Retinal pigment epithelial cell (primary cell): ENCODE results near the gene PLEKHA5.
"Not testable (repeated sequence)": the region's sequence is repeated elsewhere in the genome, so short reads cannot be mapped to it uniquely, and the experiment has no call there.

Source experiments
- DNase-seq: peaks from one replicate; pipeline ENCODE4 v3.0.0-alpha.2; 2010; ENCODE audit warnings: low read depth
- H3K4me3 ChIP-seq: 2 replicates; pipeline ENCODE4 v1.5.1; 2011; ENCODE audit warnings: mild to moderate bottlenecking, low read length, control low read depth, moderate library complexity
- TF ChIP-seq, protein P1 (sequence below): conservative IDR thresholded peaks from 2 replicates; pipeline ENCODE4 v1.5.1; 2011; ENCODE audit warnings: low read depth, low read length, control low read depth, inconsistent platforms

The PLEKHA5 gene

DNA sequence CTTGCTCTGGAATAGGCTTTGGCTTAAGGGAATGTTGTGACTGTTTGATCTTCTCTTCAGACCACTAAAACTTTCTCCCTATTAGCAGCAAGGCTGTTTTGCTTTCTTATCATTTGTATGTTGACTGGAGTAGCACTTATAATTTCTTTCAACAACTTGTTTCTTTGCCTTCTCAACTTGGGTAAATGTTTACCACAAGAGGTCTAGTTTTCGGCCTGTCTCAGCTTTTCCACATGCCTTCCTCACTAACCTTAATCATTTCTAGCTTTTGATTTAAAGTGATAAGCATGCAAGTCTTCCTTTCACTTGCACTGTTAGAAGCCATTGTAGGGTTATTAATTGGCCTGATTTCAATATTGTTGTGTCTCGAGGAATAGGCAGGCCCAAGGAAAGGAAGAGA lies 183.1 kb downstream of the PLEKHA5 start:
- no peak for DNase-seq
- TF ChIP-seq, protein P1, sequence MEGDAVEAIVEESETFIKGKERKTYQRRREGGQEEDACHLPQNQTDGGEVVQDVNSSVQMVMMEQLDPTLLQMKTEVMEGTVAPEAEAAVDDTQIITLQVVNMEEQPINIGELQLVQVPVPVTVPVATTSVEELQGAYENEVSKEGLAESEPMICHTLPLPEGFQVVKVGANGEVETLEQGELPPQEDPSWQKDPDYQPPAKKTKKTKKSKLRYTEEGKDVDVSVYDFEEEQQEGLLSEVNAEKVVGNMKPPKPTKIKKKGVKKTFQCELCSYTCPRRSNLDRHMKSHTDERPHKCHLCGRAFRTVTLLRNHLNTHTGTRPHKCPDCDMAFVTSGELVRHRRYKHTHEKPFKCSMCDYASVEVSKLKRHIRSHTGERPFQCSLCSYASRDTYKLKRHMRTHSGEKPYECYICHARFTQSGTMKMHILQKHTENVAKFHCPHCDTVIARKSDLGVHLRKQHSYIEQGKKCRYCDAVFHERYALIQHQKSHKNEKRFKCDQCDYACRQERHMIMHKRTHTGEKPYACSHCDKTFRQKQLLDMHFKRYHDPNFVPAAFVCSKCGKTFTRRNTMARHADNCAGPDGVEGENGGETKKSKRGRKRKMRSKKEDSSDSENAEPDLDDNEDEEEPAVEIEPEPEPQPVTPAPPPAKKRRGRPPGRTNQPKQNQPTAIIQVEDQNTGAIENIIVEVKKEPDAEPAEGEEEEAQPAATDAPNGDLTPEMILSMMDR, result no peak
- no peak overlapping the region for H3K4me3 ChIP-seq

DNA sequence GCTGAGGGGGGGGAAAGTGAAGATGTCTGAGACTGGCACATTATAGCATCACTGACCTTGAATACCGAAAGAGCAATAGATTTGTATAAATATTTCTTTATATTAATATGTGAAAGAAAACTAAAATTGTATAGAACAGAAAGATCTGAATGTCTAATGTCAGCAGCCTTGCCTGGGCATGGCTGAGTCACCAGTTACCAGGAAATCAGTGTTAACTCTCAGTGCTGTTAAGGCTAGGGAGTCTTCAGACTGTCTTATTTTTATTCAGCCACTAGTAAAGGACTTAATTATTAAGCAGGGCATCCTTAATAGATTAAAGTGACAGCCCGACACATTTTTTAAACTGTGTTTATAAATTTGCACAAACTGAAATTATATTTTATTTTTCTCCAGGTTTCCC lies 186.9 kb downstream of the PLEKHA5 start:
- no peak for DNase-seq
- no peak overlapping the region for H3K4me3 ChIP-seq
- TF ChIP-seq, protein P1, result no peak

GRCh38 chr12:19322376-19322775 lies 192.8 kb downstream of the PLEKHA5 start:
- TF ChIP-seq, protein P1, result no peak
- DNase-seq, result no peak
- H3K4me3 ChIP-seq, result no peak overlapping the region

GRCh38 chr12:19323805-19324204 lies 194.3 kb downstream of the PLEKHA5 start:
- H3K4me3 ChIP-seq, result no peak overlapping the region

GRCh38 chr12:19326102-19326501 lies 196.6 kb downstream of the PLEKHA5 start:
- DNase-seq, result no peak
- TF ChIP-seq, protein P1, result no peak
- no peak overlapping the region for H3K4me3 ChIP-seq

More at GRCh38 chr12:19323805-19324204, 194.3 kb downstream of the PLEKHA5 start:
- TF ChIP-seq, protein P1, result no peak
- no peak for DNase-seq

DNA sequence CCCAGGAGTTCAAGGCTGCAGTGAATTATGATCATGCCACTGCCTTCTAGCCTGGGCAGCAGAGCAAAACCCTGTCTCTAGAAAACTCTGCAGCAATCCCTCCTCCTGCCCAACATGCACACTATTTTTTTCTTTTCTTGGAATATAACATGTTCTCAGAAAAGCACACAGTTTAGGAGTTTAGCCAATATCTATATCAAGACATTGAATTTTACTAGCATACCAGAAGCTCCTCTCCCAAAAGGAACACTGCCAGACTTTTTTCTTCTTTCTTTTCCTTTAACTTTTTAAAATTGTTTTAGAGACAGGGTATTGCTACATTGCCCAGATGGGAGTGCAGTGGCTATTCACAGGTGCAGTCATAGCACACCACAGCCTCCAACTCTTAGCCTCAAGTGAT lies 202.7 kb downstream of the PLEKHA5 start:
- TF ChIP-seq, protein P1, result no peak
- H3K4me3 ChIP-seq, result no peak overlapping the region
- DNase-seq, result no peak

GRCh38 chr12:19338405-19338804 lies 208.9 kb downstream of the PLEKHA5 start:
- TF ChIP-seq, protein P1, result no peak
- no peak overlapping the region for H3K4me3 ChIP-seq
- DNase-seq, result no peak

GRCh38 chr12:19350850-19351249 lies 221.3 kb downstream of the PLEKHA5 start:
- not testable (repeated sequence) for DNase-seq, H3K4me3 ChIP-seq
